Measurements from ENCODE around the gene COX19.

DNA sequence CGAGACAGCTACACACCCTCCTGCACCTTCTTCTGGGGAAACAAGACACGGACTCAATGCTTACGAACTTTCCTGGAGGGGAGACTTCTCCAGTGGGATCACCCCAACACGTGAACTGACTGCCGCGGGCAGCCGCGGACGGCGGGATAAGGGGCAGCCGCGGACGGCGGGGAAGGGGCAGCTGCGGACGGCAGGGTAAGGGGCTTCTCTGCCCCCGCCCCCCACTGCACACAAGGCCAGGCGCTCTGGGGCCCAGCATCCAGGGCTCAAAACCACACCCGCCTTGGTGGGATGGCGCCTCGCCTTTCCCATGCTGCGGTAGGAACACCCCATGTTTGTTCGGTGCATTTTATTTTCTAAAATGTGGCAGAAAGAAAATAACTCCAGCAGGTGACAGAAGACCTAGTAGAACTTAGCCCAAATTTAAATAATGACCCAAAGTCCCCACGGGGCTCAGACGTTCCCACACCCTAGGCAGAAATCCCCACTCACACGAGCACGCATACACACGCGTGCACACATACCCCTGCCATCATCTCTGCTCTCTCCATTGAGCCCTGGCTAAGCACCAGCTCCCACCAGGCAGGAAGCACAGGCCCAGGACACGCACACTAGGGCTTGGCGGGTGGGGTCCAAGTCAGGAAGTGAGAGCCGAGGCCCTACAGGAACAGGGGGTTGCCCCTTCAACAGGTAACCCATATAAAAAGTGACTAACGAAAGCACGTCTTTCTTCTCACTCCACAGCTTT, 42.4 kb upstream of the COX19 start:
- TF ChIP-seq, protein P1, sequence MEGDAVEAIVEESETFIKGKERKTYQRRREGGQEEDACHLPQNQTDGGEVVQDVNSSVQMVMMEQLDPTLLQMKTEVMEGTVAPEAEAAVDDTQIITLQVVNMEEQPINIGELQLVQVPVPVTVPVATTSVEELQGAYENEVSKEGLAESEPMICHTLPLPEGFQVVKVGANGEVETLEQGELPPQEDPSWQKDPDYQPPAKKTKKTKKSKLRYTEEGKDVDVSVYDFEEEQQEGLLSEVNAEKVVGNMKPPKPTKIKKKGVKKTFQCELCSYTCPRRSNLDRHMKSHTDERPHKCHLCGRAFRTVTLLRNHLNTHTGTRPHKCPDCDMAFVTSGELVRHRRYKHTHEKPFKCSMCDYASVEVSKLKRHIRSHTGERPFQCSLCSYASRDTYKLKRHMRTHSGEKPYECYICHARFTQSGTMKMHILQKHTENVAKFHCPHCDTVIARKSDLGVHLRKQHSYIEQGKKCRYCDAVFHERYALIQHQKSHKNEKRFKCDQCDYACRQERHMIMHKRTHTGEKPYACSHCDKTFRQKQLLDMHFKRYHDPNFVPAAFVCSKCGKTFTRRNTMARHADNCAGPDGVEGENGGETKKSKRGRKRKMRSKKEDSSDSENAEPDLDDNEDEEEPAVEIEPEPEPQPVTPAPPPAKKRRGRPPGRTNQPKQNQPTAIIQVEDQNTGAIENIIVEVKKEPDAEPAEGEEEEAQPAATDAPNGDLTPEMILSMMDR (IDR thresholded peaks at IDR 0.05): no peak
- TF ChIP-seq EZH2 (IDR thresholded peaks at IDR 0.05; ENCODE audit: borderline replicate concordance, insufficient read depth, low read depth, low read length, poor library complexity, severe bottlenecking): no peak

All from B cell (primary cell).